ENCODE results near the gene BARHL2.

BARHL2 gene

DNA sequence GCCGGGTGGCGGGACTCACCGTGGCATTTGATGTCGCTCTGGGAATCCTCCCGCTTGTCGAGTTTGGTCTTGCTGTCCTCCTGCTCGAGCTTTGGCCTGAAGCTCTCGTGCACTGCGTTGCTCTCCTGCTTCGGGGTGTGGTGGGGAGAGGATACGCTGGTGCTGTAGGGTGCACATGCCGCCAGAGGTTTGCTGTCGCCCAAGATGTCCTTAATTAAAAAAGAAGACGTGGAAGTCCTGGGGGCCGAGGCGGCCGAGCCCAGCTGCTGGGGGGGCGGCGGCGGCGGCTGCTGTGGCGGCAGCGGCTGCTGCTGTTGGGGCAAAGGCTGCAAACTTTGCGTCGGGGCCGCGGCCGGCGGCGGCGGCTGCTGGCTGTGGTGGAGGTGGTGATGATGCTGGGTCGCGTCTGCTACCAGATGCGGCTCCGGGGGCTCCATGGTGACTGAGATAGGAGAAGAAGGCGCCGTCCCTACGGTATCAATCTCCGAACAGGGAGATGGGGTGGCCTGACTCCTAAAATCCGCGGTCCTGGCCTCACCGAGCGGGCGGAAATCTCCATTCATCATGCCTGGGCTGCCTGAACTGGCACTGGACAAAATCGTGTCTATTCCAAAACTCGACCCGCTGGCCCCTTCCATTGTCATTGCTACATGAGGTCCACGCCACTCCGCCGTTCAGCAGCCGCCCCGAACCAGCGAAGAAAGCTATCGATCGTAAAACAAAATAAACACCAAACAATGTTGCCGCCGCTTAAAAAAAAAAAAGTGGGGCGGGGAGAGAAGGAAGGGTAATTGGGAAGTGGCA lies at the start of gene BARHL2:
BARHL2 (minus strand) TSS at position 751 of the 804 bp plus-strand sequence; CDS start at position 644, 107 bp downstream.
- DNase-seq = no peak

- no peak for DNase-seq
These were observed 46.8 kb upstream of the BARHL2 start for GRCh38 chr1:90763930-90764329.

- no peak for DNase-seq
These were observed 46.4 kb upstream of the BARHL2 start for GRCh38 chr1:90763506-90763905.

GRCh38 chr1:90761781-90762589 lies 44.9 kb upstream of the BARHL2 start:
- DNase-seq = no peak

DNA sequence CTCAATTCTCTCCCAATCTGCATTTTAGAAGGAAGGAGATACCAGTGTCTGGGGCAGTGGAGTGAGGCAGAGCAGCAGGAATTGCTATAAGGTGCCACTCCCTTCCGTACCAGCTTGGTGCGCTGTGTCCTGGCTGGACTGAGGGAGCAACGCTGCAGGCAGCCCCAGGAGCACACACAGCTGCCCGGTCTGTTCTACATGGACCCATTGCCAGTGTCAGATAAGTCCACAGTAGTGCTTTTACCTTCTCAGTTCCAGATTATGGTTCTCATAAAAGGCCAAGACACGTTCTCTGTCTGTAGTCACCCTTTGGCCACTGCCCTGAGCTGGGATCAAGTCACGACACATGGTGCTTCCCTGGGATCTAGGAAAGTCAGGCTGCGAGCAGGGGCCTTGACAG lies 44.1 kb upstream of the BARHL2 start:
- DNase-seq = no peak

GRCh38 chr1:90753556-90753955 lies 36.5 kb upstream of the BARHL2 start:
- DNase-seq = no peak

GRCh38 chr1:90748668-90749067 lies 31.6 kb upstream of the BARHL2 start:
- no peak for DNase-seq

GRCh38 chr1:90746857-90747256 lies 29.8 kb upstream of the BARHL2 start:
- no peak for DNase-seq

DNA sequence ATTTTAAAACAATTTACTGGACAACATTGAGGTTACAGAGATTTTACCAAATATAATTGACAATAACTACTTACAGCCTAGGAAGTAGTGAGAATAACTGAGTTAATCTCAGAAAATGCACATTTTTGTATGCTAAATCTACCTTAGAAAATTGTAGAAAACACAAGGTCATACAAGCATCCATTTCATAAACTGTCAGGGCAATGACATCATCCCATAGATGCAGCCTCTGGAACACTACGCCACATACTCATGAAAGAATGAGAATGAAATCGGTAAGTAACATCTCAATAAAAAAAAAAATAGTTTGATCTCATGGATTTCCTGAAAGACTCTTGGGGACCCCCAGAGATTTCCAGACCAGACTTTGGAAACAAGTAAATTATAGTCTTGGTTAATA lies 28.9 kb upstream of the BARHL2 start:
- DNase-seq = no peak

- no peak for DNase-seq
These were observed 15.0 kb upstream of the BARHL2 start for GRCh38 chr1:90732136-90732535.

DNA sequence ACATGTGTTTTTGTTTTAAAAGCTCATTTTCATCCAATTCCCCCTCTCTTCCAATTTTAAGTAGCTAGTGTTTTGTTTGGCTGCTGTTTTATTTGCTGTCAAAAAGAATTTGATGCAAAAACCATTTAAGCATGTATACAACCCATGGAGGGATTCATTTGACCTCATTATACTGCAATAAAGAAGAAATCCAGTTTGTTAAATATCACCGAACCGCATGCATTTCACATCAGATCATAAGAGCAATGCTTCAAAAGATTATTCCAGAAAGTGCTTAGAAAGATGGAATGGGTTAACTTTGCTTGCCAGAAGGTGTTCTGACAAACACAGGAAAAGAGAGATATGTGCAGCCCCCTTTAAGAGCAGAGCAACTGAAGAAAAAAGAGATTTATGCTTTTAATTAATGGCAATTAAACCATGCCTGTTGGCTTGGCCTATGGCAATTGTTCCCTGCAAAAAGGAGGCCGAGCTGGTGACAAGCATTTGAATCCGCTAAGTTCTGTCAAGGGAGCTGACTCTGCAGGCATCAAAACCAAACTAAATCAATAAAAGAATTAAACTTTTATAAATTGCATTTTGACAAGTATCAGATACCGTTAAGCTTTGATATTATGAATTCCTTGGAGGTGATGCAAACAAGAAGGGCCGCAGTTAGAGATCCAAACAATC lies 14.4 kb upstream of the BARHL2 start:
- DNase-seq = no peak

GRCh38 chr1:90730243-90731022 lies 13.3 kb upstream of the BARHL2 start:
- no peak for DNase-seq

GRCh38 chr1:90729504-90730242 lies 12.6 kb upstream of the BARHL2 start:
- no peak for DNase-seq

GRCh38 chr1:90728502-90729287 lies 11.6 kb upstream of the BARHL2 start:
- DNase-seq = no peak

GRCh38 chr1:90727917-90728501 lies 10.9 kb upstream of the BARHL2 start:
- no peak for DNase-seq

DNA sequence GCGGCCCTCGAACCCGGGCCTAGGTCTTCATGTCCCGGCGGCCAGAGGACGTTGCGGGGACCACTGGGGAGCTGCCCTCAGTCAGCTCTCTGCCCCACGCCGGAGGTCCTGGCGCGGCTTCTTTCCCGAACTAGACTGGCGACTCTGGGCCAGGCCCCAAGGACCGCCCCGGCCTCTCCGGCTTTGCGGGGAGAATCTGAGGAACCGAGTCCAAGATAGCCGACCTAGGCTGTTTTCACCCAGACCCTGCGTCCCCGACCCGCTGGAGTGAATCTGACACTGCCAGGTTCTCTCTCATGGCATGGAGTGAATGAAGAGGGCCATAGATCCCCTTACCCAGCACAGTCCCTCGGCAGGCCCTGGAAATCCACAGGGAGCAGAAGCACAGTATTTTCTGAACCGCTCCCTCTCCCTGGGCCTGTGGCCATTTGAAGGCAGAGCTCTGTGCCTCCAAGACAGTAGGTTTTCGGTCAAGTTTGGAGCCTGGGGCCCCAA lies 9.9 kb upstream of the BARHL2 start:
- no peak for DNase-seq

- no peak for DNase-seq
These were observed 9.4 kb upstream of the BARHL2 start for GRCh38 chr1:90726425-90726985.

GRCh38 chr1:90725657-90726424 lies 8.7 kb upstream of the BARHL2 start:
- no peak for DNase-seq

DNA sequence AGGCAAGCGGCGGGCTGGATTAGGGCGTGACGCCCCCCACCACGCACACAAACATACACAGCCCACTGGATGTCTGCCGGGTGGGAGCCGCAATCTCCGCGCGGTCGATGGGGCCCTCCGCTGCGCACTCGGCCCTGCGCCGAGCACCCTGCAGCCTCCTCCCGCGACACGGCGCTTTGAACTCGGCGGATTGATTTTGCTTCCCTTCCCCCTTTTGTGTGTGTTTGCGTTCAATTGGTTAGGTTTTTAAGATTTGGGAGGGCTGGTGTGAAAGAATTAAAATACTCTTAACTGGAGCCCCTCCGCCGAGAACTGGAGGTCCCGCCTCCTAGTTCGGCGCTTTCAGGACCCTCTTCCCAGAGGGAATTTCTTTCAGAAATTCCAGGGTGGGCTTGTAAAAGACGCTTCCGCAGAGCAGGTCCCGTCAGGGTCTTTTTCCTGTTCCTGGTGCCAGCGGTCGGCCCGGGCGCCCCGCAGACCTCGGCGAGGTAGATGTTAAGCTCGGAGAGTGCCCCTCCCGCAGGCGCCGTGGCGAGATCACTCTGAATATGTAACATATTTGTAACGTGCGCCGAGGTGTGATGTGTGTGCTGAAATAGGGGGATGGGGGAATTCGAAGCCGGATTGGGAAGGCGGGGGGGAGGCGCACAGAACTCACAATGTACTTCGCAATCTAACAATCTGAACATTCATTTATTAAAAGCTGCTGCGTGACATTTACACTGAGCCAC lies 8.0 kb upstream of the BARHL2 start:
- no peak for DNase-seq

Measured in CD4-positive, alpha-beta T cell treated with Interleukin-1 beta for 1 hour (primary cell).